BJ (cell line): ENCODE data around the gene SMYD2. TPM values are rescaled to one million over a fixed set of nuclear protein-coding genes. Genes with fewer than 3 reads are reported as not detected.

Experiments used
- CTCF ChIA-PET: fragments of 350-600 bp; formaldehyde crosslinking; extraction: SDS; loops from one replicate; lab custom pipeline; 2021; ENCODE audit warnings: antibody characterized with exemption, inconsistent platforms; lab: Yijun Ruan, JAX
- POLR2A ChIA-PET: fragments of 300-600 bp; sonication (Branson Sonifier 250); formaldehyde crosslinking; extraction: SDS; loops from one replicate; lab custom pipeline; 2021; ENCODE audit warnings: antibody characterized with exemption; lab: Charles Lee
- DNase-seq: peaks from one replicate; pipeline ENCODE4 v3.0.0-alpha.2; 2011; ENCODE audit warnings: low read depth
- H3K27me3 ChIP-seq: 2 replicates; pipeline ENCODE4 v1.6.0; 2011; ENCODE audit warnings: low read length; ENCODE audit not compliant: control insufficient read depth, insufficient read depth
- H3K36me3 ChIP-seq: 2 replicates; pipeline ENCODE4 v1.5.1; 2011; ENCODE audit warnings: low read length; ENCODE audit not compliant: control insufficient read depth, insufficient read depth
- H3K4me3 ChIP-seq: 2 replicates; pipeline ENCODE4 v1.5.1; 2011; ENCODE audit warnings: low read depth, mild to moderate bottlenecking, control low read depth, low read length
- polyA plus RNA-seq: library from polyadenylated mRNA; depleted of rRNA; stranded (reverse); fragments of >200 nt; gene quantifications from 2 replicates; pipeline ENCODE4 v1.2.3, GENCODE V29; 2011
- TF ChIP-seq, protein P1 (sequence below): IDR thresholded peaks from 2 replicates; pipeline ENCODE4 v1.5.1; 2011; ENCODE audit warnings: low read depth, mild to moderate bottlenecking, control low read depth, inconsistent platforms, low read length, moderate library complexity; ENCODE audit not compliant: insufficient read depth

SMYD2 gene
- polyA plus RNA-seq, 1 experiment = 41.5 TPM

DNA sequence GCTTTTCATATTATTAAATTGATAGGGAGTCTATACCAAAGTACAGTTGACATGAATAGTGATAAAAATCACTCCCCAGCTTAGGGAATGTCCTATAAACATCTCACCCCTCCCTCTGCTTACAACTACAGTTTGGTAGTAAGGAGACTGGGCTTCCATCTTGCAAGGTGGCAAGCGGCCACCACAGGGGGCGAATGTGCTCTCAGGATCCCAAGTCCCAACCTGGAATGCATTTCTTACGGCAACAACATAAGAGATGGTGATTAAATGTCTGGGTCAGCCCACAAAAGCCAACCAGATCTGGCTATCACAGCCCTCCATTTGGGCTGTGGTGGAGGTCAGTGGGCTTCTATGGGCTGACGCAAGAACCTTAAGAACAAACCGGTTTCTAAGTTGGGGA, 68.0 kb downstream of the SMYD2 start:
- Histone ChIP-seq H3K4me3 (no peak overlapping the region), H3K27me3 (no peaks in the 10 kb centered on the region), H3K36me3 (peaks cover 6% of the 10 kb centered on the region; the same call in 1 of the 2 replicates)
- TF ChIP-seq, protein P1, sequence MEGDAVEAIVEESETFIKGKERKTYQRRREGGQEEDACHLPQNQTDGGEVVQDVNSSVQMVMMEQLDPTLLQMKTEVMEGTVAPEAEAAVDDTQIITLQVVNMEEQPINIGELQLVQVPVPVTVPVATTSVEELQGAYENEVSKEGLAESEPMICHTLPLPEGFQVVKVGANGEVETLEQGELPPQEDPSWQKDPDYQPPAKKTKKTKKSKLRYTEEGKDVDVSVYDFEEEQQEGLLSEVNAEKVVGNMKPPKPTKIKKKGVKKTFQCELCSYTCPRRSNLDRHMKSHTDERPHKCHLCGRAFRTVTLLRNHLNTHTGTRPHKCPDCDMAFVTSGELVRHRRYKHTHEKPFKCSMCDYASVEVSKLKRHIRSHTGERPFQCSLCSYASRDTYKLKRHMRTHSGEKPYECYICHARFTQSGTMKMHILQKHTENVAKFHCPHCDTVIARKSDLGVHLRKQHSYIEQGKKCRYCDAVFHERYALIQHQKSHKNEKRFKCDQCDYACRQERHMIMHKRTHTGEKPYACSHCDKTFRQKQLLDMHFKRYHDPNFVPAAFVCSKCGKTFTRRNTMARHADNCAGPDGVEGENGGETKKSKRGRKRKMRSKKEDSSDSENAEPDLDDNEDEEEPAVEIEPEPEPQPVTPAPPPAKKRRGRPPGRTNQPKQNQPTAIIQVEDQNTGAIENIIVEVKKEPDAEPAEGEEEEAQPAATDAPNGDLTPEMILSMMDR = no peak
- ChIA-PET POLR2A (no interaction called here), CTCF (interaction anchor here (0.9 to 1.8 kb wide), 4 partner anchors 12 to 236 kb away, joined by 3 to 10 read pairs (median 6); no protein-coding TSS in a partner anchor)
- DNase-seq = no peak

DNA sequence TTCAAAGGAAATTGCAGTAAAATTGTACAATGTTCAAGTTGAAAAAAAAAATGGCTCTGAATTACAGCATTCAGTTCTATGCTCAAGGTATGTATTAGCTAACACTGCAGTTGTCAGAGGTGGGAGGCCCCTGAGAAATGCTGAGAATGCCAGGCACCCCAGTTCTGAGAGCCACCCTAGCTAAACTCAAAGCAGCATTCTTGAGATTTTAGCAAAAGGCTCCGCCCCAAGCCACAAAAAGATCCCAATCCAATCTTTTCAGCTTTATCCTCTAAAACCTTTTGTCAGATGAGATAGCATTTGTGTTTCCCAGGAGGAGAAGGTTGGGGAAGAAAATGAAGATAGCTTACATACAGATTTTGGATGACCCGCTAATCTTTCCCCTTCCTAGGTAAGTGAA, 68.8 kb downstream of the SMYD2 start:
- Histone ChIP-seq H3K36me3 (peaks cover 6% of the 10 kb centered on the region; the same call in 1 of the 2 replicates), H3K27me3 (no peaks in the 10 kb centered on the region), H3K4me3 (no peak overlapping the region)
- TF ChIP-seq, protein P1 = no peak
- ChIA-PET CTCF (interaction anchor here (0.9 to 1.8 kb wide), 8 partner anchors 10 to 235 kb away, joined by 3 to 10 read pairs (median 4); no protein-coding TSS in a partner anchor), POLR2A (interaction anchor here (0.7 kb wide), 1 partner anchor 1696 kb away, joined by 3 read pairs; no protein-coding TSS in a partner anchor)
- no peak for DNase-seq

DNA sequence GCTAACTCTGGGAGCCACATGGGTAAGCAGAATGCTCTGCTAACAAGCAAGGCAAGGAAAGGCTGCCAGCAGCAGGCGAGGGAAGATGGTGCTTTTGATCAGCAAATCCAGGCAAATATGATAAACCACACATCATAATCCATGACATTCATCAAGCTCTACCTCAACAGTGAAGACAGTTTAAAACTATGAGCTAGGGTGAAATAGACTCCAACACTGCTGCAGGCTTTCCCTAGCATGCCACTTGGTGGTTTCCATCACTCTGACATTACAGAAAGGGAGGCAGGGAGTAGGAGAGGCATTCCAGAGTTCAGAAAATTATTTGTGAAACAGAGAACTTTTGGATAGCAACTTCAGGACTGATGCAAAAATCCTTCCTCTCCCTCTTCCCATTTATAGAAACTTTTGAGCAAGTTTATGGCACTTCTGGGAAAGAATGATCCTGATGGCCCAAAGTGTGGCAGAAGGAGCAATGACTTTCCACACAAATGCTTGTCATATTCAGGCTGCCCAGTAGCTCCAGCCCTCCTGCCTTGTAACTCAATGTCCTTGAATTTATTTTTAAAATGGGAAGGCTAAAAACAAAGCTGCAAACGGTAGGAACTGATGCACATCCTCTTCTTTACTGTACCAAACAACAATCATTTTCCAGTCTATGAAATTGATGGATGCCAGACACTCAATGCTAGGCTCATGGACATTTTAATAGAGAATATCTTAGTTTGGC, 70.8 kb downstream of the SMYD2 start:
- Histone ChIP-seq H3K36me3 (peaks cover 5% of the 10 kb centered on the region; the same call in 1 of the 2 replicates), H3K4me3 (no peak overlapping the region), H3K27me3 (no peaks in the 10 kb centered on the region)
- ChIA-PET POLR2A (interaction anchor here (0.6 kb wide), 1 partner anchor 11 kb away, joined by 3 read pairs; no protein-coding TSS in a partner anchor), CTCF (interaction anchor here (1.4 to 2.2 kb wide), 4 partner anchors 19 to 275 kb away, joined by 3 to 6 read pairs (median 5); no protein-coding TSS in a partner anchor)
- no peak for DNase-seq
- TF ChIP-seq, protein P1 = no peak

DNA sequence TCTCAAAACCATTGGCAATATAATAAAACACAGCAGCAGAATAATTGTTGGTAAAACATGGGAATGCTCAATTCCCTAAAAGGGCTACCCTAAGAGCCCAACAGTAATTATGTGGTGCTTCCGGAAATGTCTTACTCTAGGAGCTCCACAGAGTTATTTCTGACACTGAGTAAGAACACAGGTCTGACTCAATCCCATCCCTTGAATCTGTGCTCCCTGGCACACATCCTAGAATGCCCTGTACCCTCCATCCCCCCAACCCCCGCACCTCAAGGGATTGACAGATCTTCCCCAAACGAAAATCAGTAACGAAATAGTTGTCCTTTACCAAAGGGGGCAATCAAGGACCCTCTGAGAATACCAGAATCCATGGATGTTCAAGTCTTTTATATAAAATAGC, 71.9 kb downstream of the SMYD2 start:
- H3K4me3 ChIP-seq = no peak overlapping the region
- POLR2A ChIA-PET = no interaction called here
- TF ChIP-seq, protein P1 = no peak
- H3K27me3 ChIP-seq = no peaks in the 10 kb centered on the region
- H3K36me3 ChIP-seq = peaks cover 7% of the 10 kb centered on the region
- CTCF ChIA-PET = interaction anchor here (1.4 to 2.2 kb wide), 4 partner anchors 20 to 274 kb away, joined by 3 to 6 read pairs (median 5); no protein-coding TSS in a partner anchor
- DNase-seq = no peak

DNA sequence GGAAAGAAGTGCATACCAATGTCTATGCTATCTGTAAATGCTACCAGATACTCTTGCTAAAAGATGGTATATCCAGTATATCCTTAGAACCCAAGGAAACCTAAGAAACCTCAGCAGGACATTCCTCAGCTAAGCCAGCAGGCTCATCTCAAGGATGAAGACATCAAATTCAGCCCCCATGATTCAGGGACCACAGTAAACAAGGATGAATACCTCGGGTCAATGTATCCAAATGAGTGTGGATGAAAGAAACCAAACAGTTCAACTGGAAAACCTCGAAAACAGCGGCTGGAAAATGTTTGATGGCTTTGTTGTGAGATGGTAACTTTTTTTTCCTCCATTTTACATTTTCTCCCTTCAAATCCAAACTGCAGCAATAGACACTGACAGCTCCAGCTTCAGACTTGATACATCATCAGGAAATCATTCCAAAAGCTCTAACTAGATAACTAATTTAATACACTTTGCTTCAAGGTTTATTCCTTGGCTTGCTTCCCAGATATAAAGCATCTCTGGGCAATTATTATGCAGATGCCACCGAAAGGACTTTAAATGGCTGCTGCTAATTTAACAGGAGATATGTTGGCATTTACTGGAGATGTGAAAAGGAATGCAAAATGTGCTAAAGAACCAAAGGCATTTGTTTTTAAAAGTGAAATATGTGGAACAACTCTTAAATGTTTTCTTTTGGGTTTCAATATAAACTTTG, 73.6 kb downstream of the SMYD2 start:
- Histone ChIP-seq H3K27me3 (no peaks in the 10 kb centered on the region), H3K4me3 (no peak overlapping the region), H3K36me3 (peaks cover 5% of the 10 kb centered on the region)
- TF ChIP-seq, protein P1 = no peak
- ChIA-PET POLR2A (no interaction called here), CTCF (interaction anchor here (1.0 to 1.9 kb wide), 4 partner anchors 9 to 231 kb away, joined by 3 to 8 read pairs (median 5); no protein-coding TSS in a partner anchor)
- DNase-seq = no peak
